Mammary epithelial cell (primary cell): ENCODE results near the gene PALD1.

ENCODE experiments used
- EZH2 ChIP-seq: IDR thresholded peaks from 2 replicates; pipeline ENCODE4 v1.6.1; 2012; ENCODE audit warnings: low read length, inconsistent platforms, borderline replicate concordance
- TF ChIP-seq, protein P1 (sequence below), 2 donors: IDR thresholded peaks in 1 of 2; conservative IDR thresholded peaks in 1 of 2; 2 replicates each; pipeline ENCODE4 v1.5.1; 2011 to 2012; ENCODE audit warnings: inconsistent platforms in 2 of 2, low read length in 2 of 2, mild to moderate bottlenecking in 2 of 2, control low read depth in 1 of 2, low read depth in 1 of 2; ENCODE audit not compliant: insufficient read depth in 1 of 2; ENCODE audit errors: extremely low read depth in 1 of 2

DNA sequence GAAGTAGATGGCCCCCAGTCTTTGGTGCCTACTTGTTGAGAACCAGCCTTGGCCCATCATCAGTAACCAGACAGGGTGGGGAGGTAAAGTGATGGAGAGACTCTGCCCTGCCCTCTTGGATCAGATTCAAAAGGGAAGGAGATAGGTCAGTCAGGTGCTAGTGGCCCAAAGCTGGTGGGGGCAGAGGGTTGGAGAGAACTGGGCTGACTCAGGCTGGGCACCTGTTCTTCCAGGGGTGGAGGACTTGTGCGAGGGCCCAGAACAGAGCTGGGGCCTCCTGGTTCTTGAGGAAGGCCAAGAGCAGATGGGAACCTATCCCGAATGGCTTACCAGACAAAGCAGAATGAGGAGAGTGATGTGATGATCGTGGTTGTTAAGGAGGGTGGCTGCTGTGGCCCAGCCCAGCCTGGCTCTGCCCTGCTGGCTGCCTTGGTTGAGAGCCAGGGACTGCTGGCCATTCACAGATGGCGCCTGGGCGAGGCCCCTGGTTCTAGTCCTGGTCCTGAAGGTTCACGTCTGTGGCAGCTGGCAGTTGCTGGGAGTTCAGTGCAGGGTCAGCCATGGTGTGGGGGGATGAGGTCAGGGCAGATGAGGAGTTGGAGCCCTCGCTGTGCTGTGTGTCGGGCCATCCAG is 36.6 kb downstream of the PALD1 start:
- TF ChIP-seq EZH2: no peak
- TF ChIP-seq, protein P1, sequence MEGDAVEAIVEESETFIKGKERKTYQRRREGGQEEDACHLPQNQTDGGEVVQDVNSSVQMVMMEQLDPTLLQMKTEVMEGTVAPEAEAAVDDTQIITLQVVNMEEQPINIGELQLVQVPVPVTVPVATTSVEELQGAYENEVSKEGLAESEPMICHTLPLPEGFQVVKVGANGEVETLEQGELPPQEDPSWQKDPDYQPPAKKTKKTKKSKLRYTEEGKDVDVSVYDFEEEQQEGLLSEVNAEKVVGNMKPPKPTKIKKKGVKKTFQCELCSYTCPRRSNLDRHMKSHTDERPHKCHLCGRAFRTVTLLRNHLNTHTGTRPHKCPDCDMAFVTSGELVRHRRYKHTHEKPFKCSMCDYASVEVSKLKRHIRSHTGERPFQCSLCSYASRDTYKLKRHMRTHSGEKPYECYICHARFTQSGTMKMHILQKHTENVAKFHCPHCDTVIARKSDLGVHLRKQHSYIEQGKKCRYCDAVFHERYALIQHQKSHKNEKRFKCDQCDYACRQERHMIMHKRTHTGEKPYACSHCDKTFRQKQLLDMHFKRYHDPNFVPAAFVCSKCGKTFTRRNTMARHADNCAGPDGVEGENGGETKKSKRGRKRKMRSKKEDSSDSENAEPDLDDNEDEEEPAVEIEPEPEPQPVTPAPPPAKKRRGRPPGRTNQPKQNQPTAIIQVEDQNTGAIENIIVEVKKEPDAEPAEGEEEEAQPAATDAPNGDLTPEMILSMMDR (conservative IDR thresholded peaks at IDR 0.05 in 1 of 2, IDR thresholded peaks at IDR 0.05 in 1 of 2; ENCODE audit: extremely low read depth in 1 of 2, insufficient read depth in 1 of 2, low read depth in 1 of 2, low read length in 2 of 2): no peak
